Measurements from ENCODE around the gene LRRC59. TPM values are rescaled to one million over a fixed set of nuclear protein-coding genes. Genes with fewer than 3 reads are reported as not detected.

Gene LRRC59
- total and polyA plus RNA-seq, 2 of the 13 experiments (the other 11 are each of a cell fraction or from before 2014, with no cell fraction given): 87.3 to 222 TPM

GRCh38 chr17:50428831-50429424 is 31.6 kb upstream of the LRRC59 start (continued):
- TF ChIP-seq, protein P1, sequence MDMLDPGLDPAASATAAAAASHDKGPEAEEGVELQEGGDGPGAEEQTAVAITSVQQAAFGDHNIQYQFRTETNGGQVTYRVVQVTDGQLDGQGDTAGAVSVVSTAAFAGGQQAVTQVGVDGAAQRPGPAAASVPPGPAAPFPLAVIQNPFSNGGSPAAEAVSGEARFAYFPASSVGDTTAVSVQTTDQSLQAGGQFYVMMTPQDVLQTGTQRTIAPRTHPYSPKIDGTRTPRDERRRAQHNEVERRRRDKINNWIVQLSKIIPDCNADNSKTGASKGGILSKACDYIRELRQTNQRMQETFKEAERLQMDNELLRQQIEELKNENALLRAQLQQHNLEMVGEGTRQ (IDR thresholded peaks at IDR 0.05; ENCODE audit: low read depth, low read length): no peak
- TF ChIP-seq, protein P1 (CRISPR knock-in tag; IDR thresholded peaks at IDR 0.05; ENCODE audit: borderline replicate concordance): no peak
- TF ChIP-seq PLRG1 (conservative IDR thresholded peaks at IDR 0.05) (no peak), ZNF713 (CRISPR knock-in tag; IDR thresholded peaks at IDR 0.05) (0 out of 2 replicates have a peak, but pooled peaks have one; percentile 24), CREM (IDR thresholded peaks at IDR 0.05) (peak; percentile 82), CREM (CRISPR knock-in tag; IDR thresholded peaks at IDR 0.05) (no peak), ZNF350 (CRISPR knock-in tag; IDR thresholded peaks at IDR 0.05; ENCODE audit: borderline replicate concordance, low read depth) (peak; percentile 91), ZNF34 (CRISPR knock-in tag; IDR thresholded peaks at IDR 0.05; ENCODE audit: borderline replicate concordance) (peak; percentile 76; the same call in 1 of the 2 replicates), ZNF451 (CRISPR knock-in tag; IDR thresholded peaks at IDR 0.05) (0 out of 2 replicates have a peak, but pooled peaks have one; percentile 54), ZNF260 (CRISPR knock-in tag; IDR thresholded peaks at IDR 0.05; ENCODE audit: borderline replicate concordance, low read depth) (no peak), HNRNPL (IDR thresholded peaks at IDR 0.05; ENCODE audit: low read depth, low read length) (no peak), PAF1 (CRISPR knock-in tag; IDR thresholded peaks at IDR 0.05) (no peak), ZBTB7A (CRISPR knock-in tag; IDR thresholded peaks at IDR 0.05) (peak; percentile 28; the same call in 1 of the 2 replicates), ZNF768 (CRISPR knock-in tag; IDR thresholded peaks at IDR 0.05) (peak; percentile 45; the same call in 1 of the 2 replicates), FOXA1 (IDR thresholded peaks at IDR 0.05) (no peak), FOXA1 (CRISPR knock-in tag; IDR thresholded peaks at IDR 0.05) (peak; percentile 65), ZNF552 (CRISPR knock-in tag; IDR thresholded peaks at IDR 0.05; ENCODE audit: borderline replicate concordance) (peak; percentile 86), IKZF1 (IDR thresholded peaks at IDR 0.05) (no peak), ONECUT2 (CRISPR knock-in tag; IDR thresholded peaks at IDR 0.05) (peak; percentile 58), ZNF543 (CRISPR knock-in tag; IDR thresholded peaks at IDR 0.05) (peak; percentile 93), RELA (CRISPR knock-in tag; IDR thresholded peaks at IDR 0.05) (0 out of 2 replicates have a peak, but pooled peaks have one; percentile 63), SMARCE1 (IDR thresholded peaks at IDR 0.05; ENCODE audit: borderline replicate concordance) (no peak), ATF1 (CRISPR knock-in tag; IDR thresholded peaks at IDR 0.05) (peak; percentile 34; the same call in 1 of the 2 replicates), RFXAP (CRISPR knock-in tag; IDR thresholded peaks at IDR 0.05; ENCODE audit: borderline replicate concordance) (0 out of 2 replicates have a peak, but pooled peaks have one; percentile 63), ZNF317 (CRISPR knock-in tag; IDR thresholded peaks at IDR 0.05) (peak; percentile 59)
- TF ChIP-seq, protein P2, sequence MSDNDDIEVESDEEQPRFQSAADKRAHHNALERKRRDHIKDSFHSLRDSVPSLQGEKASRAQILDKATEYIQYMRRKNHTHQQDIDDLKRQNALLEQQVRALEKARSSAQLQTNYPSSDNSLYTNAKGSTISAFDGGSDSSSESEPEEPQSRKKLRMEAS (IDR thresholded peaks at IDR 0.05): peak; percentile 76
- TF ChIP-seq, protein P3, sequence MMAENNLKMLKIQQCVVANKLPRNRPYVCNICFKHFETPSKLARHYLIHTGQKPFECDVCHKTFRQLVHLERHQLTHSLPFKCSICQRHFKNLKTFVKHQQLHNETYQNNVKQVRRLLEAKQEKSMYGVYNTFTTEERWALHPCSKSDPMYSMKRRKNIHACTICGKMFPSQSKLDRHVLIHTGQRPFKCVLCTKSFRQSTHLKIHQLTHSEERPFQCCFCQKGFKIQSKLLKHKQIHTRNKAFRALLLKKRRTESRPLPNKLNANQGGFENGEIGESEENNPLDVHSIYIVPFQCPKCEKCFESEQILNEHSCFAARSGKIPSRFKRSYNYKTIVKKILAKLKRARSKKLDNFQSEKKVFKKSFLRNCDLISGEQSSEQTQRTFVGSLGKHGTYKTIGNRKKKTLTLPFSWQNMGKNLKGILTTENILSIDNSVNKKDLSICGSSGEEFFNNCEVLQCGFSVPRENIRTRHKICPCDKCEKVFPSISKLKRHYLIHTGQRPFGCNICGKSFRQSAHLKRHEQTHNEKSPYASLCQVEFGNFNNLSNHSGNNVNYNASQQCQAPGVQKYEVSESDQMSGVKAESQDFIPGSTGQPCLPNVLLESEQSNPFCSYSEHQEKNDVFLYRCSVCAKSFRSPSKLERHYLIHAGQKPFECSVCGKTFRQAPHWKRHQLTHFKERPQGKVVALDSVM (CRISPR knock-in tag; IDR thresholded peaks at IDR 0.05): no peak; the same call in 1 of the 2 replicates
- TF ChIP-seq, protein P4, sequence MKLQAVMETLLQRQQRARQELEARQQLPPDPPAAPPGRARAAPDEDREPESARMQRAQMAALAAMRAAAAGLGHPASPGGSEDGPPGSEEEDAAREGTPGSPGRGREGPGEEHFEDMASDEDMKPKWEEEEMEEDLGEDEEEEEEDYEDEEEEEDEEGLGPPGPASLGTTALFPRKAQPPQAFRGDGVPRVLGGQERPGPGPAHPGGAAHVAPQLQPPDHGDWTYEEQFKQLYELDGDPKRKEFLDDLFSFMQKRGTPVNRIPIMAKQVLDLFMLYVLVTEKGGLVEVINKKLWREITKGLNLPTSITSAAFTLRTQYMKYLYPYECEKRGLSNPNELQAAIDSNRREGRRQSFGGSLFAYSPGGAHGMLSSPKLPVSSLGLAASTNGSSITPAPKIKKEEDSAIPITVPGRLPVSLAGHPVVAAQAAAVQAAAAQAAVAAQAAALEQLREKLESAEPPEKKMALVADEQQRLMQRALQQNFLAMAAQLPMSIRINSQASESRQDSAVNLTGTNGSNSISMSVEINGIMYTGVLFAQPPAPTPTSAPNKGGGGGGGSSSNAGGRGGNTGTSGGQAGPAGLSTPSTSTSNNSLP (IDR thresholded peaks at IDR 0.05; ENCODE audit: low read depth, low read length): peak; percentile 75

Data from HepG2 (cell line).